ENCODE measurements around the gene EIF4ENIF1. TPM values are rescaled to one million over a fixed set of nuclear protein-coding genes. Genes with fewer than 3 reads are reported as not detected.
"Not testable (repeated sequence)": the region's sequence is repeated elsewhere in the genome, so short reads cannot be mapped to it uniquely, and the experiment has no call there.

EIF4ENIF1 gene
- total and polyA plus RNA-seq, 12 donors, result 9.2 to 32.8 (median 21.0) TPM

DNA sequence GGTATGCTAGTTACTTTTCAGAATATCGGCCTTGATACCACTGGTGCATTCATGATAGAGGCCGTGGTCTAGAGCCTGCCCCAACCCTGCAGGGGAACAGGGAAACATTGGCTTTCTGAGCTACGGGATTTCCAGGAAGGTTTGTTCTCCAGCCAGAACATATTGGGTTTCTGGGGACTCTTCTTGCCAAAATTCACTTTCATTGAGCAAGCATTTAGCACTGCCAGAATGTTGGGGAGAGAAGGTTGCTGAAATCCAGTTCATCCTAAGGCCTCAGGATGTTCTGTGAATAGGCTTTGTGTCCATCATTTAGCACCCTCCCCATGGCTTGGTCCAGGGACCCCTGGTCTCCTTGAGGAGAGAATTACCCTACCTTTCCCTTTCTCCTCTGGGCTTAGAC, 53.5 kb downstream of the EIF4ENIF1 start:
- 70 to 89% (median 77%) methylated on average over 1 to 3 of the region's 3 CpGs for WGBS, 4 donors
- Histone ChIP-seq H3K27ac (peak overlapping the region in 2 of 5 donors; percentile 13 to 41), H3K9me3 (replicated peaks in 1 of 3) (no peaks in the 10 kb centered on the region), H3K27me3 (no peaks in the 10 kb centered on the region), H3K4me3 (no peak overlapping the region), H3K4me1 (replicated peaks in 1 of 2) (peaks cover 9 to 22% of the 10 kb centered on the region in 2 donors), H3K36me3 (replicated peaks in 1 of 2) (peaks cover 0 to 92% of the 10 kb centered on the region in 2 donors)
- DNase-seq, result no peak
- TF ChIP-seq, protein P1, sequence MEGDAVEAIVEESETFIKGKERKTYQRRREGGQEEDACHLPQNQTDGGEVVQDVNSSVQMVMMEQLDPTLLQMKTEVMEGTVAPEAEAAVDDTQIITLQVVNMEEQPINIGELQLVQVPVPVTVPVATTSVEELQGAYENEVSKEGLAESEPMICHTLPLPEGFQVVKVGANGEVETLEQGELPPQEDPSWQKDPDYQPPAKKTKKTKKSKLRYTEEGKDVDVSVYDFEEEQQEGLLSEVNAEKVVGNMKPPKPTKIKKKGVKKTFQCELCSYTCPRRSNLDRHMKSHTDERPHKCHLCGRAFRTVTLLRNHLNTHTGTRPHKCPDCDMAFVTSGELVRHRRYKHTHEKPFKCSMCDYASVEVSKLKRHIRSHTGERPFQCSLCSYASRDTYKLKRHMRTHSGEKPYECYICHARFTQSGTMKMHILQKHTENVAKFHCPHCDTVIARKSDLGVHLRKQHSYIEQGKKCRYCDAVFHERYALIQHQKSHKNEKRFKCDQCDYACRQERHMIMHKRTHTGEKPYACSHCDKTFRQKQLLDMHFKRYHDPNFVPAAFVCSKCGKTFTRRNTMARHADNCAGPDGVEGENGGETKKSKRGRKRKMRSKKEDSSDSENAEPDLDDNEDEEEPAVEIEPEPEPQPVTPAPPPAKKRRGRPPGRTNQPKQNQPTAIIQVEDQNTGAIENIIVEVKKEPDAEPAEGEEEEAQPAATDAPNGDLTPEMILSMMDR (IDR thresholded peaks at IDR 0.05), result no peak
- no peak for TF ChIP-seq POLR2A (IDR thresholded peaks at IDR 0.05)
- intact Hi-C loops (cut with DNase I), result loop anchor here in 1 of 2 donors (10.0 kb wide), 1 partner anchor 49 kb away; the partner anchor contains the start of gene EIF4ENIF1

- Histone ChIP-seq H3K4me1 (replicated peaks in 1 of 2) (peaks cover 9 to 29% of the 10 kb centered on the region in 2 donors), H3K9me3 (replicated peaks in 1 of 3) (no peaks in the 10 kb centered on the region), H3K27ac (peak overlapping the region in 2 of 5 donors; percentile 4 to 6), H3K27me3 (no peaks in the 10 kb centered on the region), H3K36me3 (replicated peaks in 1 of 2) (peaks cover 0 to 82% of the 10 kb centered on the region in 2 donors), H3K4me3 (no peak overlapping the region)
- 33 to 62% (median 54%) methylated on average over 5 of the region's 5 CpGs for WGBS, 4 donors
- TF ChIP-seq, protein P1 (IDR thresholded peaks at IDR 0.05), result no peak
- TF ChIP-seq POLR2A (IDR thresholded peaks at IDR 0.05), result no peak
- intact Hi-C loops (cut with DNase I), result loop anchor here in 1 of 2 donors (10.0 kb wide), 1 partner anchor 53 kb away; the partner anchor contains the start of gene EIF4ENIF1
- DNase-seq, result peak in 6 of 7 donors; percentile 46 to 71 (median 52)
These were observed 57.7 kb downstream of the EIF4ENIF1 start for GRCh38 chr22:31431950-31432349.

- H3K9me3 ChIP-seq (replicated peaks in 1 of 3), result no peaks in the 10 kb centered on the region
- peak overlapping the region in 4 of 5 donors; percentile 27 to 70 (median 62) for H3K27ac ChIP-seq
- no peaks in the 10 kb centered on the region for H3K27me3 ChIP-seq
- intact Hi-C loops (cut with DNase I), result no loop called here
- WGBS, 4 donors, result 56 to 64% (median 60%) methylated on average over 9 of the region's 9 CpGs
- peaks cover 0 to 28% of the 10 kb centered on the region in 2 donors for H3K4me1 ChIP-seq (replicated peaks in 1 of 2)
- peaks cover 0 to 92% of the 10 kb centered on the region in 2 donors for H3K36me3 ChIP-seq (replicated peaks in 1 of 2)
- DNase-seq, result peak in 5 of 7 donors; percentile 42 to 61 (median 50)
- no peak overlapping the region for H3K4me3 ChIP-seq
- peak in 1 of 2 donors; percentile 26 for TF ChIP-seq POLR2A (IDR thresholded peaks at IDR 0.05)
- TF ChIP-seq, protein P1 (IDR thresholded peaks at IDR 0.05), result no peak
These were observed 64.2 kb downstream of the EIF4ENIF1 start for GRCh38 chr22:31425331-31426050.

DNA sequence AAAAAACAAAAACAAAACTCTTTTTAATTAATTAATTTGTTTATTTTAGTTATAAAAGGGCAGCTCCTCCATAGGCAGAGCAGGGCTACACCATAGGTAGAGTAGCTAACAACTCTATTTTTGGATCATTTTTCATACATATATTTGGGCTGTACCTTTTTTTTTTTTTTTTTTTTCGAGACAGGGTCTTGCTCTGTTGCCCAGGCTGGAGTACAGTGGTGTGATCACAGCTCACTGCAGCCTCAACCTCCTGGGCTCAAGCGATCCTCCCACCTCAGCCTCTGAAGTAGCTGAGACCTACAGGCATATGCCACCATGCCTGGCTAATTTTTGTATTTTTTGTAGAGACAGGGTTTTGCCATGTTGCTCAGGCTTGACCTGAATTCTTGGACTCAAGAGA, 87.3 kb downstream of the EIF4ENIF1 start:
- WGBS, 4 donors, result 82 to 100% (median 91%) methylated on average over 1 to 2 of the region's 2 CpGs
- H3K4me1 ChIP-seq (replicated peaks in 1 of 2), result peaks cover 10 to 39% of the 10 kb centered on the region in 2 donors
- DNase-seq; H3K27ac ChIP-seq; H3K4me3 ChIP-seq; H3K27me3 ChIP-seq; H3K9me3 ChIP-seq (replicated peaks in 1 of 3); intact Hi-C loops (cut with DNase I): not testable (repeated sequence)
- H3K36me3 ChIP-seq (replicated peaks in 1 of 2), result peaks cover 0 to 62% of the 10 kb centered on the region in 2 donors

All from adrenal gland (tissue), 12 donors.